Tibial nerve (tissue), 4 donors: ENCODE measurements around the gene COMMD6.

Experiments
- CTCF ChIP-seq, 5 experiments: fragments of 200-600 bp in 3 of 5; fragments of 450-650 bp in 2 of 5; sonication (generic) in 3 of 5; IDR thresholded peaks; one replicate each; pipeline ENCODE4 v1.5.1; 2016 to 2019; ENCODE audit warnings: antibody characterized with exemption in 5 of 5, mild to moderate bottlenecking in 3 of 5, moderate library complexity in 2 of 5
- EP300 ChIP-seq, 2 donors: sonication (generic); formaldehyde crosslinking; IDR thresholded peaks; one replicate each; pipeline ENCODE4 v1.6.1; 2017; ENCODE audit warnings: antibody characterized with exemption in 2 of 2, mild to moderate bottlenecking in 1 of 2
- POLR2A ChIP-seq, 2 donors: fragments of 450-650 bp; IDR thresholded peaks; one replicate each; pipeline ENCODE4 v1.6.1; 2017; ENCODE audit warnings: antibody characterized with exemption in 2 of 2, mild to moderate bottlenecking in 2 of 2, moderate library complexity in 2 of 2

- TF ChIP-seq POLR2A (IDR thresholded peaks at IDR 0.05), result no peak
- no peak for TF ChIP-seq EP300 (IDR thresholded peaks at IDR 0.05)
- no peak for TF ChIP-seq CTCF (IDR thresholded peaks at IDR 0.05)
These were observed 24.4 kb downstream of the COMMD6 start for GRCh38 chr13:75513271-75513670.
